VCaP (cell line): Measurements from ENCODE around the gene OR8D2.

Experiments
- H3K27ac ChIP-seq: fragments of 450-650 bp; 2 replicates; pipeline ENCODE4 v1.5.1; 2017
- TF ChIP-seq, protein P1 (sequence below): fragments of 450-650 bp; conservative IDR thresholded peaks from 2 replicates; pipeline ENCODE4 v1.5.1; 2017; ENCODE audit warnings: mild to moderate bottlenecking, moderate library complexity

The OR8D2 gene

DNA sequence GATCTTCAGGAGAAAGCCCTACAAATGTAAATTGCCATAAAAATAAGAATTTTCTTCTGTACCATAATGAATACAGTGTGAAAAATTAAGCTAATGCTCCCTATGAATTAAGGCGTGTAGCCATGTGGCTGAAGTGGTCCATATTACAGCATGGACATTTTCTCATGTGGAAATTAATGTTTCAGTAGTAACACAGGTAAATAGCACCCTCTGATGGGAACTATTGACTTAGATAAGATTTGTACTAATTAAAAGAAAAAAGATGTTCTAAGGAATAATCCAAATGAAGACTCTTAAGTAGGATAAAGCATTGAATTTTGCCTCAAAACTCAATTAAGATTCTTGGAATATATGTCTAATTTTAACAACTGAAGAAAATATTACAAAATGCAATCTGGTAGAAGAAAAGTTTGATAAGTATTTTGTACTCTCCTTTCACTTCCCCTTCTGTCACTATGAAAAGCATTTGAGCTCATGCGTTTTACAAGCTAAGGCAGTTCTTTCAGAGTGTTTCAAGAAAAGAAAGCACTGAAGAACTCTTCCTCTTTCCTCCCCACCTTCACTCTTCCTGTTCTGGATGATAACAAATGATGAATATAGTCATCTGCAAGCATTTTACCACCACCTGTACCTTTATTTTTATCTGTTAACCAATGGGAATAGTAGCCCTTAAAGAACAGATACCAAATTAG, 9.9 kb upstream of the OR8D2 start:
- H3K27ac ChIP-seq = no peak overlapping the region
- TF ChIP-seq, protein P1, sequence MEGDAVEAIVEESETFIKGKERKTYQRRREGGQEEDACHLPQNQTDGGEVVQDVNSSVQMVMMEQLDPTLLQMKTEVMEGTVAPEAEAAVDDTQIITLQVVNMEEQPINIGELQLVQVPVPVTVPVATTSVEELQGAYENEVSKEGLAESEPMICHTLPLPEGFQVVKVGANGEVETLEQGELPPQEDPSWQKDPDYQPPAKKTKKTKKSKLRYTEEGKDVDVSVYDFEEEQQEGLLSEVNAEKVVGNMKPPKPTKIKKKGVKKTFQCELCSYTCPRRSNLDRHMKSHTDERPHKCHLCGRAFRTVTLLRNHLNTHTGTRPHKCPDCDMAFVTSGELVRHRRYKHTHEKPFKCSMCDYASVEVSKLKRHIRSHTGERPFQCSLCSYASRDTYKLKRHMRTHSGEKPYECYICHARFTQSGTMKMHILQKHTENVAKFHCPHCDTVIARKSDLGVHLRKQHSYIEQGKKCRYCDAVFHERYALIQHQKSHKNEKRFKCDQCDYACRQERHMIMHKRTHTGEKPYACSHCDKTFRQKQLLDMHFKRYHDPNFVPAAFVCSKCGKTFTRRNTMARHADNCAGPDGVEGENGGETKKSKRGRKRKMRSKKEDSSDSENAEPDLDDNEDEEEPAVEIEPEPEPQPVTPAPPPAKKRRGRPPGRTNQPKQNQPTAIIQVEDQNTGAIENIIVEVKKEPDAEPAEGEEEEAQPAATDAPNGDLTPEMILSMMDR = peak; percentile 12; the same call in 1 of the 2 replicates

DNA sequence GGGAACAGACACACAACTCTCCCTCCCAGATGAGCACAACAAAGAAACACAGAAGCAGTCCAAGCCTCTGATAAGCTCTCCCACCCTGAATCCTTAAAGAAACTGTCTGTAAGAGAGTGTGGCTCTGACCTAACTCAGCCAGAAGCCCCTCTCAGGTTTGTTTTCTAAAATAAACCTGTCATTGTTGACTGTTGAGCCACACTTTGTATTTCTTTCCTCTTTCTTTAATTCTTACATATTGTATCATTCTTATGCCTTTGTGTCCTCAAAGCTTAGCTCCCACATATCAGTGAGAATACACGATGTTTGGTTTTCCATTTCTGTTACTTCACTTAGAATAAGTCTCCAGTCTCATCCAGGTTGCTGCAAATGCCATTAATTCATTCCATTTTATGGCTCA, 7.8 kb upstream of the OR8D2 start:
- no peak overlapping the region for H3K27ac ChIP-seq
- TF ChIP-seq, protein P1 = no peak

DNA sequence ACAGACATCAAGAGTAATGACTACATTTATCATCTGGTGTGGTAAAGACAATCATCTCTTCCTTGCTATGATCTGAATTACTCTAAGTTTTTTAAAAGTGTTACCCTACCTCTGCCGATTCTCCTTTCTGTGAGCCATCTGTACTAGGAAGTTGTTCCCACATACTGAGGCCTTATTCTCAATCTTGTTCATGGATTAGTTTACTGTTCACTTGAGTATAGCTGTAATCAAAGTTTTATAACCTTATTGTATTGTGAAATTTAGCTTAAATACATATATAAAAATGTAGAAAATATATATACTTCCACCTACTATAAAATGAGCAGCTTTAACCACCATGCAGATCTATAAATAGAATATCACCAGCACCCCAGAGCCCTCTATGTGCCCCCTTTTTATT, 2.4 kb upstream of the OR8D2 start:
- H3K27ac ChIP-seq = no peak overlapping the region

DNA sequence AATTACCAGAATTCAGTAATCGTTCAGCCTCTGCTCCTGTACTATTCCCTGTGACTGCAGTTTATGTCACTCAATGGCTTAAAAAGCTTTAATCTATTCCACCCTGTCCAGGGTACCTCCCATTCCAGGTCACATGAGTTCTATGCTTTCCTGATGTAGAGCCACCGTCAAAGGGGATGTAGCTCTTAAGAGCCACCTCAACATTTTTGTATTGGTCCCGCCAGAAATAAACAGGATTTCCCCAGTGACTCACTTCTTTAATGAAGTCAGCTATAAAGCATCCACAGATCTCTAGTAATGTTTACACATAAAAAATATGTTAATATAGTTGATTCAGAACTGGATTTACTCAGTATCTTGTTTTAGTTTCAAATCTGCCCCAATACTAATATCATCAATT, 4.9 kb downstream of the OR8D2 start:
- TF ChIP-seq, protein P1 = no peak
- H3K27ac ChIP-seq = no peak overlapping the region

More for the DNA sequence above, 2.4 kb upstream of the OR8D2 start:
- TF ChIP-seq, protein P1 = no peak

DNA sequence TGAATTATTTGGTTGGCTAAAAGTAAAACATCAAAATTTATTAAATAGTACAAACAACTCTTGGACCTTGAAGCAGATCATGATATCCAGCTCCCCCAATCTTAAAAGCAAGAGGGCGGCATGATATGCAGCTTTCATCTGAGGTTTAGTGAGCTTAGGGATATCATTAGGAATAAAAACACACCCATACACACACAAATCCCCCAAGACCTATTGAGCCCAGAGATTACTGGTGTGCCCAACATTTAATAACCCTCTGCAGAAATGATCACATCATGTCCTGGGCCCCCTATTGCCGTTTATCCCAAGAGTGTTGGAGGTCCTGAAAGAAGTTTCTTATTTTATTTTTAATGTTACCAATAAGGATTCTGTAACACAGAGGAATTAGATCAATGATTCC, 6.1 kb downstream of the OR8D2 start, which contains the start of gene OR8D1:
Gene OR8D1, minus strand, starts transcription at position 101 of the 400 bp plus-strand sequence. CDS start 3,183 bp downstream, outside the sequence.
- no peak within 1 kb of the TSS for H3K27ac ChIP-seq
- TF ChIP-seq, protein P1 = no peak

DNA sequence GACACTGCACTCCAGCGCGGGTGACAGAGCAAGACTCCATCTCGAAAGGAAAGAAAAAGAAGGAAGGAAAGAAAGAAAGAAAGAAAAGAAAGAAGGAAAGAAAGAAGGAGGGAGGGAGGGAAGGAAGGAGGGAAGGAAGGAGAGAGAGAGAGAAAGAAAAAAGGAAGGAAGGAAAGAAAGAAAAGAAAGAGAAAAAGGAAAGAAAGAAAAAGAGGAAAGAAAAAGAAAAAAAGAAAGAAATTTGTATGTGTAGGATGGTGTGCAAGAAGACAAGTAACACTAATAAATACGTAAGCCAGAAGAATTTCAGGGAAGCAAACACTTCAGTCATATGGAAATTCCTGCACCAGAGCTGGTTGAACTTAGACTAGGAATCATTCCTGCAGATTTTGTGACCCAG, 6.9 kb downstream of the OR8D2 start:
- TF ChIP-seq, protein P1 = no peak
- no peak overlapping the region for H3K27ac ChIP-seq

DNA sequence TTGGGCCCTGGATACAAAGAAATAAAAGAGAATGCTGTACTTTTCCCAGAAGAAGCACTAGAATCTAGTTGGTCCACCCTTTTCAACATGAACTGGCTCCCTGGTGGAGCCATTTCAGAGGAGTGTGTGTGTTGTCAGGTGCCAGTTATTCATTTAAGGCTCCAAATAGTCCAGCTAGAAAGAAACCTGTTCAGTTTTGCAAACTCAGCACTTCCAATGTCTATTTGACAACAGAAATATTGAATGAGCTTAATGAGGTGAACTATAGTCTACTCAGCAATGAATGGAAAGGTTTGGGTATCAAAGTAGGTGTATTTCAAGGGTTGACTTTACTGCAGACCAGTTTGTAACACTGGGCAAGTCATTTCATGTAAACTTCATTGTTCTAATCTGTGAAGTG, 8.3 kb downstream of the OR8D2 start:
- TF ChIP-seq, protein P1 = no peak
- H3K27ac ChIP-seq = no peak overlapping the region
